Activated CD8-positive, alpha-beta memory T cell treated with anti-CD3 and anti-CD28 coated beads for 4 hours (primary cell): ENCODE data around the gene P2RY6.
"Not testable (repeated sequence)": the region's sequence is repeated elsewhere in the genome, so short reads cannot be mapped to it uniquely, and the experiment has no call there.

Experiments used
- DNase-seq, 2 donors: peaks; one replicate each; pipeline ENCODE4 v3.0.0-alpha.2; 2020; ENCODE audit warnings: low read depth in 2 of 2

The P2RY6 gene

DNA sequence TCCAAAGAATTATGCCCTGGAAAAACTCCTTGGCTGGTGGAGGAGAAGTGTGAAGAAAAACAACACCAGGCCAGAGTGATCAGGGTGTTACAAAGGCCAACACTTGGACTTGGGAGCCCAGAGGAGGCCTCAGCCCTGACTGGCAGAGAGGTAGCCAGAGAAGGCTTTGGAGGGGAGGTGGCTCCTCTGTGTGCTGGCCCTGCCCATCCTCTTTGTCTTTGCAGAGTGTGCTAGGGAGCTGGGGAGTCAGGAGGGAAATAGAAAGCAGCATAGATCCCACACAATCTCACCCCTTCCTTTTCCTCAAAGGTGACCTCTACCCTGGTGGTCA lies 12.0 kb upstream of the P2RY6 start:
- no peak for DNase-seq

DNA sequence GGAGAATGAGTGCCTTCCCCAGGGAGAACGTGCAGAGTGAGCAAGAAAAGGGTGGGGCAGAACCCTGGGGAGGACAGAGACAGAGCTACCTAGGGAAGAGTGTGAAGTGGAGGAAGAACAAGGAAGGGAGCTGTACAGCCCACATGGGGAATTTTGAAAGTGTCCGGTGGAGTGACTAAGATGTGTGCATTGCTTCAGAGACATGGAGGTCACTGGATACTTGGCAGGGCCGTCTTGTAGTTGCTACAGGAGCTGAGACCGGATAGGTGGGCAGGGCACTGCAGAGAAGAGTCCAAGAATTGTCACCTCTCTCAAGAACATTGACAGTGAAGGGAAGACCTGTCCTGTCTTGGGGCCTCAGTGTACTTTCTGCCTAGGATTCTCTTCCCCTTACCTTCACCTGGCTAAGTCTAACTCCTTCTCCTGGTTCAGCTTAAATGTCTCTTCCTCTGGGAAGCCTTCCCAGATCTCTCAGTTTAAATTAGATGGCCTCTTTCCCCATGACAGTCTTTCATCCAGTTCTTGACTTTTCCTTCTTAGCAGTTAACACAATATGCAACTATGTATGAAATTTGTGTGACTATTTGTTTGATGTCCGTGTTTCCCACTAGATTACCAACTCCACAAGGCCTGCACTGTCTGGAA lies 9.2 kb upstream of the P2RY6 start:
- no peak for DNase-seq

DNA sequence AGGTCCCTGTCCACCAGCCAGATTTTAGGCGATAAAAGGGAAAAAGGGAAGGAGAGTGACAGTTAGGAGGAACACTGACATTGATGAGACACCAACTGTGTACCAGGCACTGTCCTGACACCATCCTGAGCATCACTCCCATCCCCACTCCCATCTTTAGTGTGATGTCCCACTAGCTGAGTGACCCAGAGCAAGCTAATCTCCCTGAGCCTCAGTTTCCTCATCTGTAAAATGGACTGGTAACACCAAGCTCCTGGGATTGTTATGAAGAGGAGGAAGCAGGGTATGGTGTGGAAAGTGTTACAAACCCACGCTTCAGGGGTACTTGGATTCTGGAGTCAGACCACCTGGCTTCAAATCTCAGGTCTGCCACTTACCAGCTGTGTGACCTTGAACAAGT lies 8.5 kb upstream of the P2RY6 start:
- DNase-seq = no peak

DNA sequence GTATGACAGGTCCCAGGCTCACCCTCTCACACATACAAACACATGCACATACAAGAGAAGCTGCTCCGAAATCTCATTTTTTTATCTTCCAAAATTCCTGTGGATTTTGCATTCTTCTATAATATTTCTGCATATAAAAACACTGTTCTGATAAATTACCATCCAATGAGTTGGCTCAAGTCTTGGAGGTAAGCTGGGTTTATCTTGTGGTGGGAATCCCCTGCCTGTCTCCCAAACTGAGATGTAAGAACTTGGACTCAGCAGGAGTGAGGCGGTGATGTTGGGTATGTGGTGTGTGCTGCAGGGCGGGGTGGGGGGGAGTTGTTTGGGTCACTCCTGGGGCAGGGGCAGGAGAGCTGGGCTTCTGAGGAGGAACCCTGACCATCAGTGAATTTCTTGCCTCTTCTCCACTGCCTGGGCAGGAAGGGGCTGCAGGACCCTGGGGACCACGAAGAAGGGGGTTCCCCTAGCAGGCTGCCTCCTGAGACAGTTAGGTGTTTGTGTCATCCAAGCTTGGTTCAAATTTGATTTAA lies 6.8 kb upstream of the P2RY6 start:
- DNase-seq = no peak

DNA sequence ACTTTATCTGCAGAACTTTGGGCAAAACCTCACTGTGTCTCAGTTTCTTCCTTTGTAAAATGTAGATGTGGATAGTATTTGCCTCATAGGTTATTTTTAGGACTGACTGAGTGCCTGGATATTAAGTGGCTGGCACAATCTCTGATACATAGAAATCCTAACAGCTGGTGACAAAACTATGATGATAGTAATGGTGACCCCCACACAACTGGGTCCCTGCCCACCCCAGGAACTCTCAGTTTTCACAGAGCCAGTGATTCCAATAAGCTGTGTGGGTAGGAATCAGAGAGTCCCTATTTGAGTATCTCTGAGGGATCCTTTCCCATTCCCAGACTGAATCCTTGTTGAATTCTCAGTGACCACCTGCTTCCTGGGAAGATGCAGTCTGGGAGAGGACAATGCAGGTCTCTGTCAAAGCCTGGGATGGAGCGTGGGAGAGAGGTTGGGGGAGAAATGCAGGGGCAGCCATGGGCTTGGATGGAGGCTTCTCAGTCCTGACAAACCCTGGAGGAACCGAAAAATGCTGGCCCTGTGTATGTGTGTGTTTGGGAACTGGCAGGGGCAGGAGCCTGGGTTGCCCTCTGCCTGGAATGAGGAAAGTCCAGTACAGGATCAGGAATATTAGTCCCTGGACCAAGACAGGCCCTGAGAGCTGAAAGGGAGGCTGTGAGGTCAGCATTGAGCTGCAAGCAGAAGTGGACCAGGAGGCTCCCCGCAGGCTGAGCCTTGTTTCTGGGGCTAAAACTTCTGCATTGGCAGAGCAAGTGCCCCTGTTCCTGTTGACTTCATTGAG lies 6.1 kb upstream of the P2RY6 start:
- DNase-seq = no peak

DNA sequence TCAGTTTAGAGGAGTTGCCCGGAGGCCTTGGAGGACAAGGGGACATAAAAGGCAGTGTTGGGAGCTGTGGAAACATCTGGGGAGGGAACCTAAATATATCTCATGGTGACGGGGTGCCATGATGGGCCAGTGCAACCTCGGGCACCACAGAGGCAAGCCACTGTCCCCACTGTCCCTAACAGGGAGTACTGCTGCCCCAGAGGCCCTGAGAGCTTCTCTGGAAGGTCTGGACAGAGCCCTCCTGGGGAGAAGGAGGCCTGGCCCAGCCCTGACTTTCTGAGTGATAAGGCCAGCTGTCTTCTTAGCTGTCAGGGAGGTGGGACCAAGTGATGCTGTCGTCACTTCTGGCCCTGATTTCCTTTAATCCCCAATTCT lies 5.5 kb upstream of the P2RY6 start:
- DNase-seq = no peak

DNA sequence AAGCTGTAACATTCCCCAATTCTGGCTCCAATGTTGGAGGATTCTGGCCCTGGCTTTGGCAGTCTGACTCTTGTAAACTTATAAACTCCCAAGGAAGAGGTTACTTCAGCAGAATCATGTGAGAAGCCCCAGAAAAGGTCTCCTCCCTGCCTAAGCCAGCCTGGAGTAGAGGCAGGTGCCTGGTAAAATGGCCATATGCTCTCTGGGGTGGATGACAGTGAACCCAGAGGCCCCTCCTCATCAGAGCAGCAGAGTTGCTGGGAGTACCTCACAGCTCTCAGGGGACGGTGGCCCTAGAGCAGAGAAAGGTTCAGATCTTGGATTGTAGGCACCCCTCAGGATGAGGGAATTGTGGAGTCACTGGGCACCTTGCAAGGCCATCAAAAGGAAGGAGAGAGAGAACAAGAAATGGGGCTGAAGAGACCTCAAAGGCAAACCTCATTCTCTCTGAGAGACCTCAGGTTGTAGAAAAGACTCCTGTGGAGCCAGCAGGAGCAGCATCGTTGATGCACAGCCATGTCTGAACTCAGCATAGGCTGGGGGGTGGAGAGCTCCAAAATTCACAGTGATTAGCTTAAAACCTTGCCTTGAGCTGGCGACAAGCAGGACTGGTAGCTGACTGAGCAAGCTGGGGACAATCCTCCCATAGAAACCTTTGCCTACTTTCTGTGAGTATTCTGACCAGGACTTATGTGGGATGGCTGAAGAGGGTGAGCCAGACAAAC lies 4.9 kb upstream of the P2RY6 start:
- DNase-seq = no peak

DNA sequence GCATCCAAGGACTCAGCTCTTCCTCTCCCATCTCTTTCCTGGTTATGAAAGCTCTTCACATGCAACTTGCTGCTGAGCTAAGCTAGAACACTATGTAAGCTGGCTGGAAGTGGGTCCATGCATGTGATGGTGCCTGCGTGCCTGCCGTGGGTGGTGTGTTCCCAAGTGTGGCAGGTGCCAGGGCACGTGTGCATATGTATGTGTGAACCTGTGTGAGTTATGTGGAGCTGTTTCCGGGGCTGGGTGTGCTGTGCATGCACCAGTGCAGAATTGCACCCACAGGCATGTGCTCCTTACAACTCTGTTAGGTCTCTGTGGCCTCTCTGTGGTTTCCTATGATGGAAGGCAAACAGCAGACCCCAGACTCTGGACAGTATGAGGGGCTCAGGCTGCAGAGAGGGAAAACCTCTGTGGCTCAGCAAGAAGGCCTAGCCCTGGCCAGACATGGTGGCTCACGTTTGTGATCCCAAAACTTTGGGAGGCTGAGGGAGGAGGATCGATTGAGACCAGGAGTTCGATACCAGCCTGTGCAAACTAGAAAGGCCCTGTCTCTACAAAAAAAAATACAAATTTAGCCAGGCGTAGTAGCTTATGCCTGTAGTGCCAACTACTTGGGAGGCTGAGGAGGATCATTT lies 4.1 kb upstream of the P2RY6 start:
- DNase-seq = no peak

DNA sequence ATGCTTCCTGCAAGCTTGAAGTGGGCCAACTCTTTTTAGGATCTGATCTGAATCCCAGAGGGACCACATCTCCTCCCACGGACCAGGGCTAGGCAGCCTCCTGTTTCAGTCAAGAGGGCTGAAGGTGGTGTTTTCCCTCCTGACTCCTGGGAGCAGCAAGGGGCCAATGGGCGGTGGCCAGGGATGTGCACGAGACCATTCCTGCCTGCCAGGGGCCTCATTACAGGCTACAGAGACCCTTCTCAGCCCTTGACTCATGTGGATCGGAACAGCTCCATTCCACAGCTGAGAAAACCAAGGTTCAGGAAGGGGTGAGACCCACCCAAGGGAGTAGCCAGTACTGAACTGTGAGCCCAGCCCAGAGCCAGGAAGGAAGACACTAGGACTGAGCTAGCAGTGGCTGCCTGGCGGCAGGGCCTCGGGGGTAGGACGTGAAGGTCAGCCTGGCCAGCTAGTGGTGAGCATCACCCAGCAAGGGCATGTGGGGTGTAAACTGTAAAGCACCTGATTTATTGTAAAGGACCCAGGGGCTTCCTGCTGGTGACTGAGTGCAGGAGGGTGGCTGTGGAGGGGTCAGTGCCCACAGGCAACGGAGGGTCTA lies 3.4 kb upstream of the P2RY6 start:
- DNase-seq = no peak

DNA sequence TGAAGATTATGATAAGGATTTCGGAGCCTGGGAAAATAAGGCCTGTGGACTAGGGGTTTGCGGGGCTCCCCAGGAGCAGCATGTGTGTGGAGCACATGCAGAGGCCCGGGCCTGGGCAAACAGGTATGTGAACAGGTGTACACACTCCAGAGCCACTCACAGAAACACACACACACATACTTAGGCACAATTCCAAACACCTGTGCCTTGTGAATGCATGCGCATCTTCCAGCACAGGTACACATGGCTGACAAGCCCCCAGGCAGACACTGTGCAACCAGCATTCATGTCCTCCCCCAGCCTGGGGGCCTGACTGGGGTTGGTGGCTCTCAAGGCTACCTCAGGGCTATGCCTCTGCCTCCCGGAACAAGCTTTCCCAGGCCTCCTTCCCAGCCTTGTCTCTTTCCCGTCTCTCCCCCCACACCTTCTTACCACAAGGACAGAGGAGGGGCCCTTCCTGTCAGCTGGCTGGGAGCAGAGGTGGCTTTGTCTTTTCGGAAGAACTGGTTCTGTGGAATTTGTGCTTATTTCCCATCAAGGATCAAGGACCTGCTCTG lies 2.6 kb upstream of the P2RY6 start:
- DNase-seq = no peak

DNA sequence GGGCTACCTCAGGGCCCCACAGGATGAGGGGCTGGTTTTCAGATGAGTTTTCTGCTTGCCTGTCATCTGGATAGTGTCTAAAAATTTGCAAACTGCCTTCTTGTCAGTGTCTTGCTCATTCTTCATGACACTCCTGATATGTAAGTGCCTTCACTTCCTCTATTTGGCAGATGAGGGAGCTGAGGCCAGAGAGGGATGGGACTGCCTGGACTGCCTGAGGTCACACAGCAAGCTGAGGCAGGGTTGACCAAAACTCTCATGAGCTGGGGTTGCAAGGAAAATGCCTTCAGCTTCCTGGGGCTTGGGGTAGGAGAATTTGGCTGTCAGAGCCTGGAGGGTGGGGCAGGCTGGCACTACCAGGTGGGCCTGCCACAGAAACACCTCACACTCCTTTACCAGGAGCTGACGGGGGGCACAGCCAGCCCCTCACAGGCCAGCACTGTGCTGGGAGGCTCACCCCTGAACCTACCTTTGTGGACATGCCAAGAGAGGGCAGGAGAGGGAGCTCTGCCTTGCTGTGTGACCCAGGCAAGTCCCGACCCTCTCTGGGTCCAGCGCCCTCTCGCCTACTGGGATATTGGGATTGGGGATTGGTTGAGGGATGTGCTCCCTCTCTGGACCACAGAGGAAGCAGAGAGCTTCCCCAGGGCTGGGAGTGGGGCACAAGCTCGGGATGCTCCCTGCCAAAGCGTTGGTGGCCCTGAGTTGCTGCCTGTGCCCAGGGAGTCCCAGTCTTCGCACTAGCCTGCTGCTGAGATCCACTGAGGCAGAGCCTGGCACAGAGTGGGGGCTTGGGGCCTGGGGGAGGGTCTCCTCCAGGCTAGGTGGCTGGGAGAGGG lies 1.9 kb upstream of the P2RY6 start:
- DNase-seq = no peak

DNA sequence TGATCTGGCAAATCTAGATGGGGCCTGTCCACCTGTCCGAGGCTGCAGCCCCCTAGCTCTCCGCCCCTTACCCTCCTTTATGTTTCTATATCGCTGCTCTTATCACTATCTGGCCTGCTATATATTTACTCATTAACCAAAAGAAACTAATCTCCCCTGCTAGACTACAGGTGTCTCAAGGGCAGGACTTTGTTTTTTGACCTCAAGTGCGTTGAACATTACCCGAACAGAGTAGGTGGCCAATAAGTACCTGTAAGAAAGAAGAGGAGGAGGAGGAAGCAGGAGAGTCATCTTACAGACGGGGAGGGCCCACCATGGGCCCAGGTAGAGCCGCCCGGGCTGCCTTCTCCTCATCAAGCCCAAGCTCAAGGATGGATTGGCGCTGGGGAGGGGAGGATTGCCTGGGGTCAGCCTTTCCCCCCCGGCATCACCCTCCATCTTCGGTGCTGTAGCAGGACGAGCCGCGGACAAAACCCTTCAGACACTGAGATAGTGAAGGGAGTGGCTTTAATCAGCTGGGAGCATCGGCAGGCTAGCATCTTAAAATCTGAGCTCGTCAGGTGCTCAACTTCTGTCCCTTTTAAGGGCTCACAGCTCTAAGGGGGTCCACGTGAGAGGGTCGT lies 1.2 kb upstream of the P2RY6 start:
- DNase-seq = no peak

DNA sequence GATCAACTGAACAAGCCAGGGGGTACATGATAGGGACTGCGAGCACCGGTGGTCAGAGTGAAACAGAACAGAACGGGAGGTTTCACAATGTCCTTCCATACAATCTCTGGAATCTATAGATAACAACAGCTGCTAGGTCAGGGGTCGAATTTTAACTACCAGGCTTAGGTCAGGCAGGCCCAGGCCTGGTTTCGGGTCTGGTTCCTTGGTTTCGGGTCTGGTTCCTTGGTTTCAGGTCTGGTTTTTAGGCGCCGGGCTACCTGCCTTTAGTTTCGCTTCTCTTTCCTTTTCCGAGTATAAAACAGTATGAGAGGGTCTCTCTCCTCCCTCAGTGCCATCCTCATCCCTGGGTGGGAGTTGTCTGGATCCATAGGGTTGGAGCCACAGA lies 666 bp upstream of the P2RY6 start:
- not testable (repeated sequence) for DNase-seq

DNA sequence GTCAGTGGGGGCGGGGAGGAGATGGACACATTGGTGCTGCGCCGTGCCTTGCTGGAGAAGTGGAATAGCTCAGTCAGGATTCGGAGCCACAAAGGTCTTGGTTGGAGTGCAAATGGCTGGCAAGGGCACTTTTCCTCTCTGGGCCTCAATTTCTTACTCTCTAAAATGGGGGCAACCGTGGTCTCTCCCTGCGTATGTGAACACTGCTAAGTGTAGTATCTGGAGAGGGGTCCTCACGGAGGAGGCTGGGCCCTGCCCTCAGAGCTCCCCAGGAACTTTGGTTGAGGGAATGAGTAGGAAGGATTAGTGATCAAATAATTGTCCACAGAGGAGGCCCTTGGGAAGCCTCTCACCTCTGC lies 521 bp downstream of the P2RY6 start:
- DNase-seq = no peak

DNA sequence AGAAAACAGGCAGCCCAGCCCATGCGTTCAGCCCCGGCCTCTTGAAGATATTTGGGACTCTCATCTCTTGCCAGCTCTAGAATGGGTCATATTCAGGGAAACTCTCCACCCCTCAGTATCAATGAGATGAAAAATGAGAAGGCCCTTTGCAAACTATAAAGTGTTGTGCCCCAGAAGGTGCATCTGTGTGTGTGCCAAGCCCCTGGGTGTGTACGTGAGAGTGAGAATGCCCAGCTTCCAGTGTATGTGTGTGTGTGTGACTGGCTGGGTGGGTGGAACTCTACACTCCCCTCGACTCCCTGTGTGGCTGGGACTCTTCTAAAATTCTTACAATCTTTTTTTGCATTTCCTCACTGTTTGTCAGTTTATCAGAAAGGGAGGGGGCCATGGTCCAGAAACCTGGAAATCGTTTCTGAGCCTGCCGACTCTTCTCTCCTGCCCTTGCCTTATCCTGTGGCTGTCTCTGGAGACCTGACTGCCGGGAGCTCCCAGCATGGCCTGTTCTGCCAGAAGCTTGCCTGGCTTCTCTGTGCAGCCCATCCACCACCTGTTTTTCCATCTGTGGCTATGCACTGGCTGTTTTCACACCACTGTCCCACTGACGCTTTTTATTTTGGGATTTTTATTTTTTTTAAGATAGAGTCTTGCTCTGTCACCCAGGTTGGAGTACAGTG lies 1.2 kb downstream of the P2RY6 start:
- no peak for DNase-seq

DNA sequence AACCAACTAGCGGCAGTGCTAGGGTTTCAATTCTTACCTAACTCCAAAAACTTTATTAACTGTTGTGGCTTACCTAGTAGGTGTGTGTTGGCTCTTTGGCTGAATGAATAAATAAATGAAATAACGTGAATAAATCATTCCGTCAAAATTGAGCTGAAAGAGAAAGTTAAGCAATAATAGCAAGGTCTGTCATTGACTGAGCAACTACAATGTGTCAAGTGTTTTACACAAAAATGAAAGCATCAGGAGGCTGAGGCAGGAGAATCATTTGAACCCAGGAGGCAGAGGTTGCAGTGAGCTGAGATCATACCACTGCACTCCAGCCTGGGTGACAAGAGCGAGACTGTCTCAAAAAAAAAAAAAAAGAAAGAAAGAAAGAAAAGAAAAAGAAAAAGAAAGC lies 2.1 kb downstream of the P2RY6 start:
- DNase-seq = not testable (repeated sequence)

DNA sequence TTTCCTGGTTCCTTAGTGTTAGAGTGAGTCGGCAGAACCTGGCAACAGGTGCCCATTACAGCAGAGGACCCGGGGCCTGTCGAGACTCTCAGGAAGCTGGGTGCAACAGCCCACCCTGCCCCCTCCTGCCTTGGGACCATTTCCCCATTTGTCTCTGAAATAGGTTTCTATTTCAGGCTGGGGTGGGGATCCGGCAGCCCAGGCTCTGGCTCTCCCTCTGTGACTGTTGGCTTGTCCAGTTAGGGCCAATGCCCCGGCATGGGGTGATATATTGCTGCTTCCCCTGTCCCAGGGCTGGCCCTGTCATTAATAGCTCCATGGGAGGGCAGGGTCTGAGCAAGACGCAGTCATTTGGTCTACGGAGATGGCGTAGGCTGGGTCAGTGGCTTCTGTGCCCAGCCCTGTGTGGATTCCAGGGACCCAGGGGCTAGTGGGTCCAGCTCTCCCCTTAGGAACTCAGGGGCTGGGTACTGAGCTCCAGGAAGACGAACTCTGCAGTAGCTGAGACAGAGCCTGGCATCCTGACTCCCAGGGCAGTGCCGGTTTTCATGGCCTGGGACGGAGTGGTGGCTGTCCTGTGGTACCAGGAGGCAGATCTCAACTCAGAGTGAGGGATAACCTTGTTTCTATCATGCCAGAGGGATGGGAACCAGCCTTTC lies 2.7 kb downstream of the P2RY6 start:
- DNase-seq = no peak

DNA sequence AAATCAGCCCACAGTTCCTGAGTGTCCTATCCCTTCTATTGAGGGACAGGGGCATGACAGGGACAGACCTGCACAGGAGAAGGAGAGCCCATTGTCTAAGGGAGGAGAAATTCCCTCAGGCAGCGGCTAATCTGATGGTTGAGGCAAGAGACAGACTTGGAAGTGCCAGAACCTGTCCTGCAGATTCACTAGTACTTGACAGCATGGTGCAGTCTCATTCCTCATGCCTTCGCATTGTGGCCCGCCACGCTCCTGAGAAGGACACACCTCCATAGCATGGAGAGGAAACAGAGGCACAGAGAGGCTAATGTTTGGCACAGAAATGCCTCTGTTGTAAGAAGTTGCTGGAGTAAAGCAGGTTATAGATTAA lies 3.2 kb downstream of the P2RY6 start:
- no peak for DNase-seq

DNA sequence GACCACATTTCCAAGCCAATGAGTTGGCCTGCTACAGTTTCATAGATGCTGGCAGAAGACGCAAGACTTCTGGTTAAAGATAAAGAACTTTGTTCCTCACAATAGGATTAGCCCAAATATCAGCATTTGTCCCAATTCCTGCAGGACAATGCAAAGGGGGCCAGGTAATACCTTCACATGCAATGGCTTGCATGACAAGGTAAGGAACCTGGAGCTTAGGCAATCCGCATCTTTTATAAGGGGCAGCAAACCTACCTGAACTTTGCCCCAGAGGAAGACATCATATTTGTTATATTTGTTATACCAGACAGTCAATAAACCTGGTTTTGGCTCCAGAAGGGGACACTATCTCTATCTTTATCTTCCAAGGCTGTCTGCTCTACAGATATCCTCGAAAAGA lies 5.3 kb downstream of the P2RY6 start:
- DNase-seq = no peak
